ENCODE data around the gene GRM8.

GRM8 gene

DNA sequence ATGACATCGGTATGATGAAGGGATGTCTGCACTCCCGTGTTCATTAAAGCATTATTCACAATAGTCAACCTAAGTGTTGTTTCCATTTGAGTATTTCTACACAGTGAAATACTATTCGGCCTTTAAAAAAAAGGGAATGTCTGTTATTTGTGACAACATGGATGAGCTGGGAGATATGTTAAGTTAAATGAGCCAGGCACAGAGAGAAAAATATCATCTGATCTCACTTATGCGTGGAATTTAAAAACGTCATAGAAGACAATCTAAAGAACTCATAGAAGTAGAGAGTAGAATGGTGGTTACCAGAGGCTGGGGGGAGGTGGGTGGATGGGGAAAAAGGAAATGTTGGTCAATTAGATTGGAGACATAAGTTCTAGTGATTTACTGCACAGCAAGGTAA is 753.3 kb downstream of the GRM8 start:
- in situ Hi-C loops (cut with HindIII; ENCODE audit: low sequenced_read_pairs), result no loop called here
- no peak for TF ChIP-seq CTCF (IDR thresholded peaks at IDR 0.05; ENCODE audit: low read depth, low read length, missing control alignments)

DNA sequence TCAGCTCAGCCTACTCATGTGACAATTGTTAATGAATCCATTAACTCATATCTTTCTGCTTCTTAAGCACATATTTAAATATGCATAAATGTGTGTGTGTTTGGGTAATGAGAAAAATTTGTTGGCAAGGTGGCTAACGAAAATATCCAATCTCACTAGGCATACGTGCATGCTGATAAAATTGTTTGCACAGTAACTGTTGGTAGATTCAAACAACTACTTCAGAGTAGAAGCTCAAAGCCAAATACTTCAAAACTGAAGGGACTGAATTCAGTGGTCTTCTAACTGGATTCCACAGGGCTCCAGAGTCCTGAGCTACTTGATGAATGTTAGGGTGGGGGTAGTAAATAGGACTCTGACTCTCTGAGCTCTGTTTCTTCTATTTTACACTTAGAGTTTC is 757.0 kb downstream of the GRM8 start:
- H3K4me3 ChIP-seq (ENCODE audit: low read depth, low read length), result no peak overlapping the region
- in situ Hi-C loops (cut with HindIII; ENCODE audit: low sequenced_read_pairs), result no loop called here
- no peak for DNase-seq (ENCODE audit: low read depth)
- TF ChIP-seq CTCF (IDR thresholded peaks at IDR 0.05; ENCODE audit: low read depth, low read length, missing control alignments), result no peak

More for the DNA sequence above, 753.3 kb downstream of the GRM8 start:
- no peak for DNase-seq (ENCODE audit: low read depth)
- H3K4me3 ChIP-seq (ENCODE audit: low read depth, low read length), result no peak overlapping the region

DNA sequence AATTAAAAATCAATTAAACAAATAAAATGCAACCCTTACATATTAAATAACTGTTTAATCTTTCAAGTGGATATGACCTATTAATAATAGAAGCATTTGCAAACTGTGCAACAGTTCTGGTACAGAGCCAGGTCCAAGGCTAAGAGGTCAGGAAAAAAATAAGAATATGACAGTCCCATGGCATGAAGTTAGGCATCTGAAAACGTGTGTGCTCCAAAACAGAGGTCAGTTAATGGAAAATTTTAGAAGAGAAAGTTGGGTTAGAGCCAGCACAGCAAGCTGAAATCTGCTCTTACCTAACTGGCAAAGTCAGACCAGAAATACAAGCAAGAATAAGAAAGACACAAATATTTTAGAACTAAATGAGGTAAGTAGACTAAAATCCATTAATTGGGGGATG is 757.7 kb downstream of the GRM8 start:
- no peak for TF ChIP-seq CTCF (IDR thresholded peaks at IDR 0.05; ENCODE audit: low read depth, low read length, missing control alignments)
- in situ Hi-C loops (cut with HindIII; ENCODE audit: low sequenced_read_pairs), result no loop called here
- H3K4me3 ChIP-seq (ENCODE audit: low read depth, low read length), result no peak overlapping the region
- DNase-seq (ENCODE audit: low read depth), result no peak

GRCh38 chr7:126493801-126494200 is 758.9 kb downstream of the GRM8 start:
- no peak for DNase-seq (ENCODE audit: low read depth)
- no peak overlapping the region for H3K4me3 ChIP-seq (ENCODE audit: low read depth, low read length)
- in situ Hi-C loops (cut with HindIII; ENCODE audit: low sequenced_read_pairs), result no loop called here
- no peak for TF ChIP-seq CTCF (IDR thresholded peaks at IDR 0.05; ENCODE audit: low read depth, low read length, missing control alignments)

DNA sequence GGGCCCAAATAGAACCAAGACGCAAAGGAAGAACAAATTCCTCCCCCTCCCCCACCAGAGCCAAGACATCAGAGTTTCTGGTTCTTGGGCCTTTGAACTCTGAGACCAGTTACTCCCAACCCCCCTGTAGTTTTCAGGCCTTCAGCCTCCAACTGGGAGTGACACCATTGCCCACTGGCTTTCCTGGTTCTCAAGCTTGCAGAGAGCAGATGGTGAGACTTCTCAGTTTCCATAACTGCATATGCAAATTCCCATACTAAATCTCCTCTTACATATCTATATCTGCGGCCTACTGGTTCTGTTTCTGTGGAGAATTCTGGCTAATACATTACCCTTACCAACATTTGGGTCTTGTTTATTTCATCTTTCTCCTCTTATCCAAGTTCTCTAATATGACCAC is 762.9 kb downstream of the GRM8 start:
- DNase-seq (ENCODE audit: low read depth), result no peak
- H3K4me3 ChIP-seq (ENCODE audit: low read depth, low read length), result no peak overlapping the region
- in situ Hi-C loops (cut with HindIII; ENCODE audit: low sequenced_read_pairs), result no loop called here
- TF ChIP-seq CTCF (IDR thresholded peaks at IDR 0.05; ENCODE audit: low read depth, low read length, missing control alignments), result no peak

GRCh38 chr7:126487728-126488442 is 764.9 kb downstream of the GRM8 start:
- no peak overlapping the region for H3K4me3 ChIP-seq (ENCODE audit: low read depth, low read length)
- no peak for TF ChIP-seq CTCF (IDR thresholded peaks at IDR 0.05; ENCODE audit: low read depth, low read length, missing control alignments)
- in situ Hi-C loops (cut with HindIII; ENCODE audit: low sequenced_read_pairs), result no loop called here
- no peak for DNase-seq (ENCODE audit: low read depth)

Data from astrocyte of the cerebellum (primary cell).